HepG2 (cell line): Measurements from ENCODE around the gene PLPP3. TPM values are rescaled to one million over a fixed set of nuclear protein-coding genes. Genes with fewer than 3 reads are reported as not detected.

Experiments used
- HMG20A ChIP-seq: IDR thresholded peaks from 2 replicates; pipeline ENCODE4 v1.6.1; 2016; ENCODE audit warnings: borderline replicate concordance
- KAT2B ChIP-seq: fragments of 150-350 bp; IDR thresholded peaks from 2 replicates; pipeline ENCODE4 v1.6.1; 2014; ENCODE audit warnings: low read depth, low read length, borderline replicate concordance
- XBP1 ChIP-seq: sonication (generic); formaldehyde crosslinking; IDR thresholded peaks from 2 replicates; pipeline ENCODE4 v1.5.0; 2020; ENCODE audit warnings: missing genetic modification reagents
- ZBTB1 ChIP-seq: sonication (generic); formaldehyde crosslinking; IDR thresholded peaks from 2 replicates; pipeline ENCODE4 v1.4.0; 2020; ENCODE audit warnings: missing genetic modification reagents, borderline replicate concordance
- ZNF121 ChIP-seq: sonication (generic); formaldehyde crosslinking; IDR thresholded peaks from 2 replicates; pipeline ENCODE4 v1.5.0; 2020; ENCODE audit warnings: mild to moderate bottlenecking, missing genetic modification reagents
- ZNF557 ChIP-seq: sonication (generic); formaldehyde crosslinking; IDR thresholded peaks from 2 replicates; pipeline ENCODE4 v1.4.0; 2020; ENCODE audit warnings: missing genetic modification reagents
- ZNF572 ChIP-seq: sonication (generic); formaldehyde crosslinking; IDR thresholded peaks from 2 replicates; pipeline ENCODE4 v1.5.1; 2020; ENCODE audit warnings: mild to moderate bottlenecking, missing genetic modification reagents
- polyA plus RNA-seq, 8 experiments: library from polyadenylated mRNA; depleted of rRNA in 3 of 8; stranded (reverse) in 7 of 8; unstranded in 1 of 8; fragments of >200 nt; fragmentation: Illumina TruSeq in 4 of 8; extraction: Trizol in 4 of 8; gene quantifications; 2 replicates each; pipeline versions ENCODE4 v1.2.1 to v1.2.3, GENCODE V29; 2011 to 2016; ENCODE audit warnings: low read depth in 4 of 8, missing spikeins in 1 of 8, mixed read lengths in 1 of 8; ENCODE audit not compliant: insufficient read depth in 1 of 8
- total RNA-seq, 5 experiments: library from RNA; depleted of rRNA; stranded (reverse); fragments of >200 nt; fragmentation: Illumina TruSeq; extraction: Trizol; gene quantifications; 2 replicates each; pipeline ENCODE4 v1.2.3, GENCODE V29; 2016; ENCODE audit warnings: low read depth in 1 of 5
- TF ChIP-seq, protein P1 (sequence below): sonication (generic); formaldehyde crosslinking; IDR thresholded peaks from 2 replicates; pipeline ENCODE4 v1.5.0; 2020; ENCODE audit warnings: mild to moderate bottlenecking, low read depth, missing genetic modification reagents, borderline replicate concordance
- TF ChIP-seq, protein P2 (sequence below), 2 experiments: fragments of 450-650 bp in 1 of 2; sonication (generic) in 1 of 2; formaldehyde crosslinking in 1 of 2; IDR thresholded peaks; 2 replicates each; pipeline versions ENCODE4 v1.6.1 to v1.8.0; 2016 to 2022; ENCODE audit warnings: antibody characterized with exemption in 1 of 2, mild to moderate bottlenecking in 1 of 2, missing genetic modification reagents in 1 of 2
- TF ChIP-seq, protein P3 (sequence below): sonication (generic); formaldehyde crosslinking; IDR thresholded peaks from 2 replicates; pipeline ENCODE4 v1.4.0; 2020; ENCODE audit warnings: mild to moderate bottlenecking, missing genetic modification reagents, borderline replicate concordance
- TF ChIP-seq, protein P4 (sequence below): sonication (generic); formaldehyde crosslinking; IDR thresholded peaks from 2 replicates; pipeline ENCODE4 v1.4.0; 2020; ENCODE audit warnings: missing genetic modification reagents, low read depth, mild to moderate bottlenecking, borderline replicate concordance
- TF ChIP-seq, protein P5 (sequence below): sonication (generic); formaldehyde crosslinking; IDR thresholded peaks from 2 replicates; pipeline ENCODE4 v1.4.0; 2020; ENCODE audit warnings: mild to moderate bottlenecking, missing genetic modification reagents

PLPP3 gene
- total and polyA plus RNA-seq, 2 of the 13 experiments (the other 11 are each of a cell fraction or from before 2014, with no cell fraction given): 49.7 to 65.8 TPM

DNA sequence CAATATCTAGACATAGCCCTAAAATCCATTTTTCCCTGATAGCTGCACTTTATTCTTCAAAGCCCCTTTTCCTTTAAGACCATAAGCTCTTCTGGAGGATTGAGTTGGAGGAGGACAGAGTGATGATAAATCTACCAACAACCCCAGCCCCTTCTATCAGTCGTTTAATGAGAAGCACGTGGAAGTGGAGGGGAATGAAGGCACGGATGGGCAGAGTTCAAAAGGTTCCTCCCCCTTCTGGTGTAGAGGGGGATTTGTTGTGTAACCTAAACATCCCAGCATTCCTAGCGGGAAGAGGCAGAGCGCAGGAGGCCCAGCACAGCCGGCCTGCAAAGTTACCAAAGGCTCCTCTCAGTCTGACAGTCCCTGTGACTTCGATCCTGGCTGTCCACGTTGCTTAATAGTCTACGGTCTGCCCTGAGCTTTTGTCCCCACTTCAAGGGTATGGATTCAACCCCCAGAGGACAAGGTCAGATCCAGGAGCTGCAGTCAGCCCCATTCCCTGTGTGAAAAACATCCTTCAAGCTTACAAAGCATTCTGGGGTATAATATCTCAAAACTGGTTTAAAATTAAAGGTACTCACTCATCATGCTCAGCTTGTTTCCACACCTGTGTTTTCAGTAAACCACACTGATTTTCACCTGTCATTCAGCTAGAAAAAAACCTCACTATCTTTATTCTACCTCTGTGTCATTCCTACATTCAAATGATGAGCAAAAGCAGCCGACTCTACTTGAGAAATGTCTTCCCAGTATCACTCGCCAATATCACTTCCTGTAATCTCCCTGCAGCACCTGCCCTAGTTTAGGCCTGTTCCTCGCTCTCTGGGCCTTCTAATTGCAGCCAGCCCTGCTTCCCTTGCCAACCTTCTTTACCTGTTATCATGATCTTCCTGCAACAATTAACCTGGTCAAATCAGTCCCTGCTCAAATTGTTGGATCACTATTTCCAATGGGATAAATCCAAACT lies 117.9 kb downstream of the PLPP3 start (continued):
- TF ChIP-seq ZNF557 (CRISPR knock-in tag) (no peak), ZNF572 (no peak), HMG20A (peak; percentile 73; the same call in 1 of the 2 replicates), XBP1 (CRISPR knock-in tag) (no peak), KAT2B (no peak), ZBTB1 (CRISPR knock-in tag) (no peak), ZNF121 (no peak)
- TF ChIP-seq, protein P1, sequence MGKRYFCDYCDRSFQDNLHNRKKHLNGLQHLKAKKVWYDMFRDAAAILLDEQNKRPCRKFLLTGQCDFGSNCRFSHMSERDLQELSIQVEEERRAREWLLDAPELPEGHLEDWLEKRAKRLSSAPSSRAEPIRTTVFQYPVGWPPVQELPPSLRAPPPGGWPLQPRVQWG (CRISPR knock-in tag): no peak
- TF ChIP-seq, protein P2, sequence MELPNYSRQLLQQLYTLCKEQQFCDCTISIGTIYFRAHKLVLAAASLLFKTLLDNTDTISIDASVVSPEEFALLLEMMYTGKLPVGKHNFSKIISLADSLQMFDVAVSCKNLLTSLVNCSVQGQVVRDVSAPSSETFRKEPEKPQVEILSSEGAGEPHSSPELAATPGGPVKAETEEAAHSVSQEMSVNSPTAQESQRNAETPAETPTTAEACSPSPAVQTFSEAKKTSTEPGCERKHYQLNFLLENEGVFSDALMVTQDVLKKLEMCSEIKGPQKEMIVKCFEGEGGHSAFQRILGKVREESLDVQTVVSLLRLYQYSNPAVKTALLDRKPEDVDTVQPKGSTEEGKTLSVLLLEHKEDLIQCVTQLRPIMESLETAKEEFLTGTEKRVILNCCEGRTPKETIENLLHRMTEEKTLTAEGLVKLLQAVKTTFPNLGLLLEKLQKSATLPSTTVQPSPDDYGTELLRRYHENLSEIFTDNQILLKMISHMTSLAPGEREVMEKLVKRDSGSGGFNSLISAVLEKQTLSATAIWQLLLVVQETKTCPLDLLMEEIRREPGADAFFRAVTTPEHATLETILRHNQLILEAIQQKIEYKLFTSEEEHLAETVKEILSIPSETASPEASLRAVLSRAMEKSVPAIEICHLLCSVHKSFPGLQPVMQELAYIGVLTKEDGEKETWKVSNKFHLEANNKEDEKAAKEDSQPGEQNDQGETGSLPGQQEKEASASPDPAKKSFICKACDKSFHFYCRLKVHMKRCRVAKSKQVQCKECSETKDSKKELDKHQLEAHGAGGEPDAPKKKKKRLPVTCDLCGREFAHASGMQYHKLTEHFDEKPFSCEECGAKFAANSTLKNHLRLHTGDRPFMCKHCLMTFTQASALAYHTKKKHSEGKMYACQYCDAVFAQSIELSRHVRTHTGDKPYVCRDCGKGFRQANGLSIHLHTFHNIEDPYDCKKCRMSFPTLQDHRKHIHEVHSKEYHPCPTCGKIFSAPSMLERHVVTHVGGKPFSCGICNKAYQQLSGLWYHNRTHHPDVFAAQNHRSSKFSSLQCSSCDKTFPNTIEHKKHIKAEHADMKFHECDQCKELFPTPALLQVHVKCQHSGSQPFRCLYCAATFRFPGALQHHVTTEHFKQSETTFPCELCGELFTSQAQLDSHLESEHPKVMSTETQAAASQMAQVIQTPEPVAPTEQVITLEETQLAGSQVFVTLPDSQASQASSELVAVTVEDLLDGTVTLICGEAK (IDR thresholded peaks at IDR 0.05): no peak
- TF ChIP-seq, protein P2 (CRISPR knock-in tag; IDR thresholded peaks at IDR 0.05): peak; percentile 73; the same call in 1 of the 2 replicates
- TF ChIP-seq, protein P3, sequence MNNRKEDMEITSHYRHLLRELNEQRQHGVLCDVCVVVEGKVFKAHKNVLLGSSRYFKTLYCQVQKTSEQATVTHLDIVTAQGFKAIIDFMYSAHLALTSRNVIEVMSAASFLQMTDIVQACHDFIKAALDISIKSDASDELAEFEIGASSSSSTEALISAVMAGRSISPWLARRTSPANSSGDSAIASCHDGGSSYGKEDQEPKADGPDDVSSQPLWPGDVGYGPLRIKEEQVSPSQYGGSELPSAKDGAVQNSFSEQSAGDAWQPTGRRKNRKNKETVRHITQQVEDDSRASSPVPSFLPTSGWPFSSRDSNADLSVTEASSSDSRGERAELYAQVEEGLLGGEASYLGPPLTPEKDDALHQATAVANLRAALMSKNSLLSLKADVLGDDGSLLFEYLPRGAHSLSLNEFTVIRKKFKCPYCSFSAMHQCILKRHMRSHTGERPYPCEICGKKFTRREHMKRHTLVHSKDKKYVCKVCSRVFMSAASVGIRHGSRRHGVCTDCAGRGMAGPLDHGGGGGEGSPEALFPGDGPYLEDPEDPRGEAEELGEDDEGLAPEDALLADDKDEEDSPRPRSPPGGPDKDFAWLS (CRISPR knock-in tag): 0 out of 2 replicates have a peak, but pooled peaks have one; percentile 30
- TF ChIP-seq, protein P4, sequence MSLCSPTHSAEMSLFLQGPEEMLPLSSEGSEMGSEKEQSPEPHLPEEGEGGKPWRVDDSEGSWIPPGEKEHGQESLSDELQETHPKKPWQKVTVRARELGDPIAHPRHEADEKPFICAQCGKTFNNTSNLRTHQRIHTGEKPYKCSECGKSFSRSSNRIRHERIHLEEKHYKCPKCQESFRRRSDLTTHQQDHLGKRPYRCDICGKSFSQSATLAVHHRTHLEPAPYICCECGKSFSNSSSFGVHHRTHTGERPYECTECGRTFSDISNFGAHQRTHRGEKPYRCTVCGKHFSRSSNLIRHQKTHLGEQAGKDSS (CRISPR knock-in tag): 0 out of 2 replicates have a peak, but pooled peaks have one; percentile 57
- TF ChIP-seq, protein P5, sequence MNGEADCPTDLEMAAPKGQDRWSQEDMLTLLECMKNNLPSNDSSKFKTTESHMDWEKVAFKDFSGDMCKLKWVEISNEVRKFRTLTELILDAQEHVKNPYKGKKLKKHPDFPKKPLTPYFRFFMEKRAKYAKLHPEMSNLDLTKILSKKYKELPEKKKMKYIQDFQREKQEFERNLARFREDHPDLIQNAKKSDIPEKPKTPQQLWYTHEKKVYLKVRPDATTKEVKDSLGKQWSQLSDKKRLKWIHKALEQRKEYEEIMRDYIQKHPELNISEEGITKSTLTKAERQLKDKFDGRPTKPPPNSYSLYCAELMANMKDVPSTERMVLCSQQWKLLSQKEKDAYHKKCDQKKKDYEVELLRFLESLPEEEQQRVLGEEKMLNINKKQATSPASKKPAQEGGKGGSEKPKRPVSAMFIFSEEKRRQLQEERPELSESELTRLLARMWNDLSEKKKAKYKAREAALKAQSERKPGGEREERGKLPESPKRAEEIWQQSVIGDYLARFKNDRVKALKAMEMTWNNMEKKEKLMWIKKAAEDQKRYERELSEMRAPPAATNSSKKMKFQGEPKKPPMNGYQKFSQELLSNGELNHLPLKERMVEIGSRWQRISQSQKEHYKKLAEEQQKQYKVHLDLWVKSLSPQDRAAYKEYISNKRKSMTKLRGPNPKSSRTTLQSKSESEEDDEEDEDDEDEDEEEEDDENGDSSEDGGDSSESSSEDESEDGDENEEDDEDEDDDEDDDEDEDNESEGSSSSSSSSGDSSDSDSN (CRISPR knock-in tag): peak; percentile 65
